SIG-M5 (cell line): ENCODE results near the gene CDK14.
"Not testable (repeated sequence)": the region's sequence is repeated elsewhere in the genome, so short reads cannot be mapped to it uniquely, and the experiment has no call there.

Source experiments
- DNase-seq: peaks from one replicate; lab custom pipeline; 2025; lab: John Stamatoyannopoulos, UW

CDK14 gene

GRCh38 chr7:90903841-90904240 lies 307.7 kb downstream of the CDK14 start:
- no peak for DNase-seq

GRCh38 chr7:90910136-90910535 lies 314.0 kb downstream of the CDK14 start:
- no peak for DNase-seq

GRCh38 chr7:90916319-90916718 lies 320.2 kb downstream of the CDK14 start:
- DNase-seq = no peak

- DNase-seq = no peak
Measured at GRCh38 chr7:90917539-90917938, 321.4 kb downstream of the CDK14 start.

GRCh38 chr7:90918303-90918702 lies 322.2 kb downstream of the CDK14 start:
- DNase-seq = no peak

- DNase-seq = no peak
Measured at GRCh38 chr7:90919816-90920215, 323.7 kb downstream of the CDK14 start.

- no peak for DNase-seq
Measured at GRCh38 chr7:90920336-90920735, 324.2 kb downstream of the CDK14 start.

GRCh38 chr7:90923541-90923997 lies 327.4 kb downstream of the CDK14 start:
- DNase-seq = no peak

GRCh38 chr7:90928700-90929424 lies 332.7 kb downstream of the CDK14 start:
- not testable (repeated sequence) for DNase-seq

GRCh38 chr7:90931986-90932916 lies 336.1 kb downstream of the CDK14 start:
- no peak for DNase-seq

GRCh38 chr7:90933041-90933440 lies 336.9 kb downstream of the CDK14 start:
- no peak for DNase-seq

GRCh38 chr7:90933984-90934383 lies 337.9 kb downstream of the CDK14 start:
- DNase-seq = no peak

GRCh38 chr7:90938371-90938770 lies 342.2 kb downstream of the CDK14 start:
- DNase-seq = no peak

- no peak for DNase-seq
Measured at GRCh38 chr7:90939666-90940065, 343.5 kb downstream of the CDK14 start.

- no peak for DNase-seq
Measured at GRCh38 chr7:90944021-90944420, 347.9 kb downstream of the CDK14 start.

- no peak for DNase-seq
Measured at GRCh38 chr7:90945104-90945787, 349.1 kb downstream of the CDK14 start.

GRCh38 chr7:90946730-90947501 lies 350.8 kb downstream of the CDK14 start:
- no peak for DNase-seq

- no peak for DNase-seq
Measured at GRCh38 chr7:90948085-90948484, 352.0 kb downstream of the CDK14 start.

GRCh38 chr7:90951229-90951628 lies 355.1 kb downstream of the CDK14 start:
- DNase-seq = no peak

- no peak for DNase-seq
Measured at GRCh38 chr7:90951986-90952954, 356.1 kb downstream of the CDK14 start.
